GM19463 (cell line): Measurements from ENCODE around the gene GYPA.
A peak's percentile ranks its signal among the peaks of the same experiment; 100 is the strongest.
"Not testable (repeated sequence)": the region's sequence is repeated elsewhere in the genome, so short reads cannot be mapped to it uniquely, and the experiment has no call there.

Experiments used
- ATAC-seq: cut with Tn5 transposase; IDR thresholded peaks from one replicate; pipeline ENCODE4 v1.9.1; 2021; ENCODE audit warnings: mild to moderate bottlenecking, moderate library complexity; ENCODE audit not compliant: unreplicated experiment

Gene GYPA

GRCh38 chr4:144140594-144141295 is at the start of gene GYPA:
GYPA (minus strand) TSS chr4:144140718; CDS start chr4:144140635, 83 bp downstream.
- ATAC-seq, result not testable (repeated sequence)

DNA sequence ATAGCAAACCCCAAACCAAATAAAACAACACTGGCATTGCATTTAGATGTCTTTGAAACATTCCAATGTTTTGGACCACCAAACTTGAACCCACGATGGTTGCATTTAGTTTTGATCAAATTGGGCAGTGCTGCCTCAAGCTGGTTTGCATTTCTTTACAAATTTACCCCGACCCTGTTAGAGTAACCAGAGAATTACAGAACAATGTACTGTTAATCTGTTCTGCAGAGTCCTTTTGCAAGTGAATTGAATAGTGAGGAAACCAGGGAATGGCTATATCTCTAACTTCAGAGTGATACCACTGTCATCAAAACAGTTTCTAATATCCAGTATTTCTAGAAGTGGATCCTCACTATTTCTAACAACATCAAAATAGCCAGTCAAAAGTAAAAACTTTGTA is 49.5 kb upstream of the GYPA start:
- ATAC-seq, result no peak

DNA sequence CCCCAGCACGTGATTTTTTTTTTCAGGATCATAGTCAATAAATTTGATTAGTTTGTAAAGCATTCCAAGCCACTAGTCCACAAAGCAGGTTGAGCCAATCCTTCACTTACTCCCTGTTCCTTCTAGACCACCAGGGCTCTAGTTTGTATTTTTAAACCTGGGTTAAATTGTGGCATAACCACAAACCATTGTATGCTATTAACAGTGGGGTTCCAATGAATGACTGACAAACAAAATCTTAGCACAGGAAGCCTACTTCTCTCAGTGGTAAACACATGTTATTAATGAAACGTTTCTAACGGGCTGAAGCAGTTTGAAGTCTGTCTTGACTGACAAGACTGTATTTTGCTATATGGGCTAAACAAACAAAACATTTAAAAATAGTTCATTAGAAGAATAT is 48.6 kb upstream of the GYPA start:
- peak; percentile 79 for ATAC-seq

DNA sequence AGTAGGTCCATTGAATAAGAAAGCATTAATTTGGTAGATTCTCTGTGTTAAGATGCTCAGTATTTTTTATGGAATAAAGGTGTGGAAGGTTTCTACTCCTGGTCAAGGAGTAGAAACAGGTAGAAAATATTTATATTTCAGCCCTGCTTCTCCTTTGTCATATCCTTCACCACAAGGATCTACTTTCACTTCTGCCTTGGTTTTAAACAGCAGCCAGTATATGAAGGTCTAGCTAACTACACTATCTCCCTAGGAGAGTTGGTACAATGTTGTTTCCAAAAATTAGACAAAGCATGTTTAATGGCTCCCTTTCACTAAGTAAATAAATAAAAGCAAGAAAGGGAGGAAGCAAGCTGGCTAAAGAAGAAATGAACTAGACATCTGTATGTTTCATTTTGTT is 44.6 kb upstream of the GYPA start:
- ATAC-seq, result no peak

- ATAC-seq, result no peak
Observed at GRCh38 chr4:144183165-144183564, 42.6 kb upstream of the GYPA start.

DNA sequence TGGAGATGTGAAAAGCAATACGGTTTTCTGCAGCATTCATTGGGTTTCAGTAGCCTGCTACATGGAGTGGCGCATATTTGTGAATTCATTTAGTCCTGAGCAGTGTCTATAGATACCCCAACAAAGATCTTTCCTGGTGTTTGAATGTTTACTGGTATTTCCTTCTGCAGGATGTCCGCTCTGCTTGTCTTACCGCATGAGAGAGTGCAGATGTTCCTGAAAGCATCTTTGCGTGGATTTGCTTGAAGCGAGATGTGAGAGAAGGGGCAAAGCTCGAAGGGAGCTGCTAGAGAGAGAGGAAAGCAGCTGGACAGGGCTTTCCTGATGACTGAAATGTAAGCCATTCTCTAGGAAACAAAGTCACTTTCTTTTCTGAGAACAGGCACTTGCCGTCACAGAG is 40.9 kb upstream of the GYPA start:
- ATAC-seq, result peak; percentile 32

GRCh38 chr4:144179152-144179739 is 38.7 kb upstream of the GYPA start:
- ATAC-seq, result no peak

GRCh38 chr4:144178414-144178813 is 37.9 kb upstream of the GYPA start:
- ATAC-seq, result no peak

GRCh38 chr4:144176476-144176875 is 36.0 kb upstream of the GYPA start:
- ATAC-seq, result no peak

- peak; percentile 69 for ATAC-seq
Observed at GRCh38 chr4:144174401-144175067, 34.0 kb upstream of the GYPA start.

DNA sequence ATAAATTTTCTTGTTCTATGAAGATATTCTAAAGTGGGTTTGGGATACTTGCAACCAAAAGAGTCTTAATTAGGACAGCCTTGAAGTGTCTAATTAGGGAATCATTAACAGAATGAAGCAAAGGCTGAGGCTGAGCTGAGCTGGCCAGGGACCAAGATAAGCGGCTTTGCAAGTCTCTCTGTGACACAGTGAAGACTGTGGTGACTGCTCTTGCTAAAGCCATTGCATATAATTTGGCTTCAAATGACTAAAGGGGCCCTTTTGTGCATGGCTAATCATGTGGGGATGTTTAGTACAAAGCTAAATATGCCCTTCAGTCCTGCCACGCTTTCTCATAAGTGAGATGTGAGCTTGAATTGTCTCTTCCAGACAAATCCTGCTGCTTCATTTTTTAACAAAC is 31.2 kb upstream of the GYPA start:
- no peak for ATAC-seq

DNA sequence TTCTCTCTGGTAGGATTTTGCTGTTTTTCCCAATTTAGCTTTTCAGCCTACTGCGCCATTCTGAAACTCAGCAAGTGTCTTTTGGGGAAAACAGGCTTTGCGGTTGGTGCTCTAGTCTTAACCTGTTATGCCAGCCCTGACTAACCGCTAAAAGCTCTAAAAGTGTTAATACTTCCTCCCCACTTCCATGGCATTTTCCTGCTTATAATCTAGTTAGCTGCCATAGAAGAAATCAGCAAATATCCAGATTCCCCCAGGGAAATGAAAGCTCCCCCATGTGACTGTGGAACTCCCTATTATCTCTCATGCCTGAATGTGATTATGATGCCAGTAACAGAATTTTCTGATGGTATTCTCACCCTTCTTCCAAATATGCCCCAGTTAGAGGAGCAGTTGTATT is 28.7 kb upstream of the GYPA start:
- ATAC-seq, result no peak

DNA sequence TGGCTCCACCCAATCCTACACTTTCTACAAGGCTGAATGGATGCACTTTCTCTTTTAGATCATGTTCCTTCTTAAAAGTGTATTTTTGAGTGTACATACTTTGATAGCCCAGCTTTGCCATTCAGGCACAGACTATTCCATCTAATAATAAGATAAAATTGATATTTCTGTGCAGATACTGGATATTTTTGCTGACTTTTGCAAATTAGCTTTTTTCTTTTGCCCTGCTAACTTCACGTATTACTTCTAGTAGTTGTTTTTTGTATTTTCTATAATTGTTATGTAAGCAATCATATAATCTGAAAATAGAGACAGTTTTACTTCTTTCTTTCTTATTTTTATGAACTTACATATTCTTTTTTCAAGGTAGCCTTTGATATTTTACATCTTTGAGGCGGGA is 13.5 kb upstream of the GYPA start:
- no peak for ATAC-seq

- ATAC-seq, result peak; percentile 85
Observed at GRCh38 chr4:144142690-144143326, 2.3 kb upstream of the GYPA start.

- ATAC-seq, result no peak
Observed at GRCh38 chr4:144141493-144141892, 975 bp upstream of the GYPA start.

GRCh38 chr4:144139991-144140390 is 527 bp downstream of the GYPA start:
- ATAC-seq, result not testable (repeated sequence)

DNA sequence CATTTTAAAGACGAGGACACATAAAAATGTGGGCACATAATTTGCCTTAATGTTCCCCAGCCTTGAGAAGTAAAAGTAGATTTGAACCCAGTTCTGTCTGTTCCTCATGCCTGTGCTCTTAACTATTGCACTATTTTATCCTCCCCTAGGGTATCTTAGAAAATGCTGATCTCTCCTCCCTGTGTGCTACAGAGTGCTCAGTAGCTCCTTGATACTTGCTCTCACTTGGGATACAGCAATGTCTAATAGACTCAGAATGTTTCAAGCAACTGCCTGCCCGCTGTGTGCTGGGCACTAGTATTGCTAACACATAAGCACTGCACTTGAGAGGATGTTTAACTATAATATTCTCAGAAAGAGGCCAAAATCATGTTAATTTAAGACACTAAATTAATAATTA is 971 bp downstream of the GYPA start:
- ATAC-seq, result not testable (repeated sequence)

GRCh38 chr4:144138239-144138638 is 2.3 kb downstream of the GYPA start:
- ATAC-seq, result not testable (repeated sequence)

GRCh38 chr4:144137137-144137931 is 3.2 kb downstream of the GYPA start:
- not testable (repeated sequence) for ATAC-seq

DNA sequence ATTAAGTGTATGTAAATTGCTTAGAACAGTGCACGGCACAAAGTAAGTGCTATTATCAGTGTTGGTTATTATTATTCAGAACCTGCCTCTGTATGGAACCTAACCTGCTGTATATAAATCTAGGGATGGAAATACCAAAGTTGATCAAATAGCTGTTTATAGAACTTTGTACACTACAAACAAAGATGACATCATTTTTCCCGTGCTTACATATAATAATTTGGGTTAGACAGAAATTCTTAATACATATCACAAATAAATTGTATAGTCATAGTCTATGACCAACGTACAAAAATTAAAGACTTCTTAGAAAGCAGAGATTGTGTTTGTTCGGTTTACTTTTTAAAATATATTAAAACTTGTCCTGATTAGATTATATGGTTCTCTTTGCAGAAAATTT is 4.3 kb downstream of the GYPA start:
- ATAC-seq, result not testable (repeated sequence)

DNA sequence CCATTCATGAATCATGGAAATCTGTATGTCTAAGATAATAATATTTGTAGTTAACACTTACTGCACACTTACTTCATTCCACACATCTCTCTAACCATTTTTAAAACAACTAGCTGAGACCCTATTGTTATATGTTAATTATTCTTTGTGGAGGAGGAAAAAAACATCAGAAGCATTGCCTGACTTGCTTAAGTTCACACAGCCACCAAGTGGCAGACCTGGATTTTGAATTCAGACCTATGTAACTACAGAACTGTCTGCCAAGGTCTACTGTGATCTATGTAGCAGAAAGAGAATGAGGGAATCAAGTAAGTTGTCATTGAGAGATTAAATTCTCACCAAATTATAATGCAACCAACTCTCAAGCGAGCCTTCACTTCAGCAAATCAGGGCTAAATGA is 10.4 kb downstream of the GYPA start:
- not testable (repeated sequence) for ATAC-seq
